A375 (cell line): ENCODE data around the gene OR52N1. TPM values are rescaled to one million over a fixed set of nuclear protein-coding genes. Genes with fewer than 3 reads are reported as not detected.

ENCODE experiments used
- total RNA-seq: library from RNA; depleted of rRNA; stranded (reverse); fragments of >200 nt; shearing (Covaris generic); gene quantifications from 2 replicates; pipeline ENCODE4 v1.2.3, GENCODE V29; 2014; rRNA removed

OR52N1 gene
- not detected in 2 replicates for total RNA-seq

GRCh38 chr11:5791165-5791564, at the start of gene OR52N1:
TSS of gene OR52N1 (minus strand) at chr11:5791265. CDS start at chr11:5788816, 2,449 bp downstream.

GRCh38 chr11:5808500-5809121, 17.5 kb upstream of the OR52N1 start, which contains the start of gene OR52N2:
TSS of gene OR52N2 (plus strand) at chr11:5808924. CDS start at chr11:5820336, 11,412 bp downstream.

GRCh38 chr11:5783255-5783654, 7.8 kb downstream of the OR52N1 start, which contains the start of gene OR52N5:
TSS of gene OR52N5 (minus strand) at chr11:5783355. CDS start at chr11:5778634, 4,721 bp downstream.

GRCh38 chr11:5753943-5754342, 37.1 kb downstream of the OR52N1 start, which contains the start of gene OR52N4:
TSS of gene OR52N4 (plus strand) at chr11:5754243. CDS start at chr11:5754741, 498 bp downstream.

Other genes starting within 250 kb of the OR52N1 start
- not detected in 2 replicates for gene OR52H1, start 242.7 kb downstream of the OR52N1 start, total RNA-seq
- not detected in 2 replicates for gene OR52B6, start 210.4 kb downstream of the OR52N1 start, total RNA-seq
- 1.9 and 3.4 TPM in 2 replicates for gene TRIM6, start 194.6 kb downstream of the OR52N1 start, total RNA-seq
- gene TRIM34, start 166.3 kb downstream of the OR52N1 start, total RNA-seq: 2.4 and 5.0 TPM in 2 replicates
- 9.8 and 11.9 TPM in 2 replicates for gene TRIM5, start 106.2 kb downstream of the OR52N1 start, total RNA-seq
- gene TRIM22, start 101.5 kb downstream of the OR52N1 start, total RNA-seq: 1.3 and 1.7 TPM in 2 replicates
- not detected in 2 replicates for gene OR56B1, start 54.8 kb downstream of the OR52N1 start, total RNA-seq
- not detected in 2 replicates for gene OR52N4, start 37.0 kb downstream of the OR52N1 start, total RNA-seq
- not detected in 2 replicates for gene OR52N5, start 7.9 kb downstream of the OR52N1 start, total RNA-seq
- gene OR52N2, start 17.7 kb upstream of the OR52N1 start, total RNA-seq: not detected in 2 replicates
- gene OR52E6, start 50.6 kb upstream of the OR52N1 start, total RNA-seq: not detected in 2 replicates
- gene OR52E8, start 66.4 kb upstream of the OR52N1 start, total RNA-seq: not detected in 2 replicates
- not detected in 2 replicates for gene OR52E4, start 89.4 kb upstream of the OR52N1 start, total RNA-seq
- not detected in 2 replicates for gene OR52E5, start 101.9 kb upstream of the OR52N1 start, total RNA-seq
- gene OR56A3, start 151.0 kb upstream of the OR52N1 start, total RNA-seq: not detected in 2 replicates
- gene OR56A5, start 177.2 kb upstream of the OR52N1 start, total RNA-seq: not detected in 2 replicates
- not detected in 2 replicates for gene OR52L1, start 195.7 kb upstream of the OR52N1 start, total RNA-seq
- gene OR56A4, start 215.7 kb upstream of the OR52N1 start, total RNA-seq: not detected in 2 replicates
- not detected in 2 replicates for gene OR56A1, start 239.5 kb upstream of the OR52N1 start, total RNA-seq